ENCODE data around the gene DCTD.

The DCTD gene

GRCh38 chr4:182917182-182918043 lies at the start of gene DCTD:
Gene DCTD (minus strand): TSS chr4:182917386. CDS start chr4:182915568, 1,818 bp downstream.
- peak; percentile 56 to 59 for DNase-seq

GRCh38 chr4:182960746-182961145 lies 43.6 kb upstream of the DCTD start:
- no peak for DNase-seq

GRCh38 chr4:182960228-182960627 lies 43.0 kb upstream of the DCTD start:
- no peak for DNase-seq

GRCh38 chr4:182955411-182955810 lies 38.2 kb upstream of the DCTD start:
- DNase-seq, result no peak

GRCh38 chr4:182944484-182945213 lies 27.5 kb upstream of the DCTD start:
- no peak for DNase-seq

- DNase-seq, result no peak
Observed at GRCh38 chr4:182939680-182940079, 22.5 kb upstream of the DCTD start.

- DNase-seq, result peak; percentile 16 to 33
Observed at GRCh38 chr4:182938205-182938645, 21.0 kb upstream of the DCTD start.

- no peak for DNase-seq
Observed at GRCh38 chr4:182937268-182938204, 20.4 kb upstream of the DCTD start.

GRCh38 chr4:182932651-182933050 lies 15.5 kb upstream of the DCTD start:
- DNase-seq, result no peak

- no peak for DNase-seq
Observed at GRCh38 chr4:182931691-182932345, 14.6 kb upstream of the DCTD start.

- no peak for DNase-seq
Observed at GRCh38 chr4:182930889-182931288, 13.7 kb upstream of the DCTD start.

- DNase-seq, result no peak
Observed at GRCh38 chr4:182929296-182929695, 12.1 kb upstream of the DCTD start.

GRCh38 chr4:182928061-182928460 lies 10.9 kb upstream of the DCTD start:
- DNase-seq, result peak; percentile 2 to 18

- no peak for DNase-seq
Observed at GRCh38 chr4:182927505-182927904, 10.3 kb upstream of the DCTD start.

- no peak for DNase-seq
Observed at GRCh38 chr4:182925855-182926254, 8.7 kb upstream of the DCTD start.

- DNase-seq, result peak in 1 of 2 experiments; percentile 14
Observed at GRCh38 chr4:182925298-182925757, 8.1 kb upstream of the DCTD start.

GRCh38 chr4:182924497-182924896 lies 7.3 kb upstream of the DCTD start:
- no peak for DNase-seq

- DNase-seq, result no peak
Observed at GRCh38 chr4:182923796-182924340, 6.7 kb upstream of the DCTD start.

GRCh38 chr4:182923366-182923765 lies 6.2 kb upstream of the DCTD start:
- no peak for DNase-seq

- DNase-seq, result no peak
Observed at GRCh38 chr4:182922501-182923284, 5.5 kb upstream of the DCTD start.

GRCh38 chr4:182921608-182922007 lies 4.4 kb upstream of the DCTD start:
- DNase-seq, result no peak
